ENCODE measurements around the gene IL9R.
"Not testable (repeated sequence)": the region's sequence is repeated elsewhere in the genome, so short reads cannot be mapped to it uniquely, and the experiment has no call there.

IL9R gene

DNA sequence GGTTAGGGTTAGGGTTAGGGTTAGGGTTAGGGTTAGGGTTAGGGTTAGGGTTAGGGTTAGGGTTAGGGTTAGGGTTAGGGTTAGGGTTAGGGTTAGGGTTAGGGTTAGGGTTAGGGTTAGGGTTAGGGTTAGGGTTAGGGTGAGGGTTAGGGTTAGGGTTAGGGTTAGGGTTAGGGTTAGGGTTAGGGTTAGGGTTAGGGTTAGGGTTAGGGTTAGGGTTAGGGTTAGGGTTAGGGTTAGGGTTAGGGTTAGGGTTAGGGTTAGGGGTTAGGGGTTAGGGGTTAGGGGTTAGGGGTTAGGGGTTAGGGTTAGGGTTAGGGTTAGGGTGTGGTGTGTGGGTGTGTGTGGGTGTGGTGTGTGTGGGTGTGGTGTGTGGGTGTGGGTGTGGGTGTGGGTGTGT is 33.0 kb downstream of the IL9R start:
- DNase-seq, result not testable (repeated sequence)
